NCI-H82 treated with DMSO at 0.1 percent for 48 hours (cell line): ENCODE data around the gene APOBEC3H.

Source experiments
- DNase-seq: peaks from one replicate; lab custom pipeline; 2025; ENCODE audit not compliant: unreplicated experiment; lab: John Stamatoyannopoulos, UW

Gene APOBEC3H

DNA sequence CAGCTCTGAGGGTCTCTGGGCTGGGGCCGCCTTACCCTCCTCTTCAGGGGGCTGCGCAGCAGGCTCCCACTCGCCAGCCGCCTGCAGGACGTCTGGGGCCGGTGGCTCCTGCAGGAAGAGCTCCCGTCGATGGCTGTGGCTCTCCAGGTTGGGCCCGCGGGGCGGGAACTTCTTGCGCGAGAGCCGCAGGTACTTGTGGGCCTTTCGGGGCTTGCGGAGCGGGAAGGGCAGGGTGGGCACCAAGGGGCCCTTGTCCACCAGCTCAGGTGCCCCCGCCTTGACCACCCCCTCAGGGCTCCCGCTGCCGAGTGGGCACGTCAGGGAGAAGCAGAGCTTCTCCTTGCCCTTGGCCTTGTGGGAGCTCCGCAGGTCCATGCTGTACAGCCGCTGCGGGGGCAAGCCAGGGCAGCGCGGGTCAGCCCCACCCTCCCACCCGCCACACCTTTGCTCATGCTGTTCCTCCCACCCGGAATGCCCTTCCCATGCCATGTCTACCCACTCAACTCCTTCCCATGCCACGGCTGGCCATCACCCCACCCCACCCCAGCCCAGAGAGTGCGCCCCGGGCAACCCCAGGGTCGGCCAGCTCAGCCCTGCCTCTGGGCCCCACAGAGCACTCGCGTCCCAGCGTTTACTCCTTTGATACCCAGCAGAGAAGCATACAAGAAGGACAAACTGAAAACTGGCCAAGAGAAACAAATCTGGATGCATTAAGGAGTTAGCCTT lies 37.5 kb downstream of the APOBEC3H start:
- DNase-seq = no peak

GRCh38 chr22:39135092-39135896 lies 38.2 kb downstream of the APOBEC3H start:
- DNase-seq = no peak

- no peak for DNase-seq
Measured at GRCh38 chr22:39136317-39136716, 39.3 kb downstream of the APOBEC3H start.

- no peak for DNase-seq
Measured at GRCh38 chr22:39138357-39138997, 41.4 kb downstream of the APOBEC3H start.

GRCh38 chr22:39139933-39140332 lies 42.9 kb downstream of the APOBEC3H start:
- DNase-seq = no peak

GRCh38 chr22:39142088-39142680 lies 45.1 kb downstream of the APOBEC3H start:
- DNase-seq = no peak

DNA sequence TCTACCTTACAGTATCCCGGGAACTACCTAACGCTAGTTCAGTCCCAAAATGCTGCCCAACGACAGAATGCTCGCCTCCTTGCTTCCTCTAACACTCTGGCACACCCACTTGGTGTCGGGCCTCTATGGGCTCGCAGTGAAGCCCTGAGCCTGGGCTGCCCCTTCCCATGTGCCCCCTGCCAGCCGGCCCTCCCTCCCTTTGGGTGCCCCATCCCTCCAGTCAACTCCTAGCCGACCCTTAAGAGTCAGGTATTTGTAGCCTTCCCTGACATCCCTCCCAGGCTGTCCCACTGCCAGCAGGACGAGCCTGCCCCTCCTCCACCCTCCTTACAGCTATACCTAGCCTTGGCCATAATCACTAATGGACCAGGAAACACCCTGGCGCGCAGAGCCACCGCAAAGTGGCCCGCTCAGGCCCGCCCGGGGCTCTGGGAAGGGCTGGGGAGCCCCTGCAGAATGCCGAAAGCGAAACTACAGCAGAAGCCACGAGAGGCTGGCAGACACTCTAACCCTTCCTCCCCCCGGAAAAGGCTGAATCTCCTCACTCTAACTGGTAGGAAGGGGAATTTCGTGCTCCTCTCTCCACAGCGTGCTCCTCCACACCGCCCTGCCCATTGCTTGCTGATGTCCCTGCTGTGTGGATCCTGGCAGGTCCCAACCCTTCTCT lies 47.2 kb downstream of the APOBEC3H start:
- no peak for DNase-seq

- DNase-seq = no peak
Measured at GRCh38 chr22:39146256-39147101, 49.4 kb downstream of the APOBEC3H start.

DNA sequence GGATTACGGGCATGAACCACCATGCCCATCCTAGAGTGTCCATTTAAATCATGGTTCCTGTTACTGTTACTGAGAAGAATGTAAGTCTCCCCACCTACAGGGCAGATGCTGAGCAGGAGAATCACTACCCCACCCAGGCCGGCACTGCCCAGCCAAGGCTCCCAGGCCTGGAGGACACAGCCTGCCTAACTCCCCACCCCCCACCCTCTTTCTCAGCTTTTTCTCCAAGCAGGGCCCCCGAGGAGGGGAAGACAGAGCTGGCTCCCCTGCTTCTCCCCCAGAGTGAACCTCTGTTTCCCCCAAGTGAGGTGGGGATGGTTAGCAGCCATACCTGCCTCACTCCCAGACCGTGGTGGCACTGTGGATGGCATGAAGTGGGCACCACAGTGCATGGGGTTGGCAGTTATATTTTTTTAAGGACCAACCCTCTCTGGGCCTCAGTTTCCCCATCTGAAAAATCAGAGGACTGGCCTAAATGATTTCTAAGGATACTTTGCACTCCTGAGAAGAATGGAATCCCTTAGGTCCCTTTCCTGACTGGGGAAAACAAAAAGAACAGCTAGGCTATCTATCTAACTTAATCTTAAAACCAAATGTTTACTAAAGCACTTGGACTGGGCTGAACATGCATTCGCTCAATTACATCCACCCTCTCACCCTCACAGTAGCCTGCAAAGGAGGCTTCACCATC lies 50.4 kb downstream of the APOBEC3H start:
- DNase-seq = no peak

DNA sequence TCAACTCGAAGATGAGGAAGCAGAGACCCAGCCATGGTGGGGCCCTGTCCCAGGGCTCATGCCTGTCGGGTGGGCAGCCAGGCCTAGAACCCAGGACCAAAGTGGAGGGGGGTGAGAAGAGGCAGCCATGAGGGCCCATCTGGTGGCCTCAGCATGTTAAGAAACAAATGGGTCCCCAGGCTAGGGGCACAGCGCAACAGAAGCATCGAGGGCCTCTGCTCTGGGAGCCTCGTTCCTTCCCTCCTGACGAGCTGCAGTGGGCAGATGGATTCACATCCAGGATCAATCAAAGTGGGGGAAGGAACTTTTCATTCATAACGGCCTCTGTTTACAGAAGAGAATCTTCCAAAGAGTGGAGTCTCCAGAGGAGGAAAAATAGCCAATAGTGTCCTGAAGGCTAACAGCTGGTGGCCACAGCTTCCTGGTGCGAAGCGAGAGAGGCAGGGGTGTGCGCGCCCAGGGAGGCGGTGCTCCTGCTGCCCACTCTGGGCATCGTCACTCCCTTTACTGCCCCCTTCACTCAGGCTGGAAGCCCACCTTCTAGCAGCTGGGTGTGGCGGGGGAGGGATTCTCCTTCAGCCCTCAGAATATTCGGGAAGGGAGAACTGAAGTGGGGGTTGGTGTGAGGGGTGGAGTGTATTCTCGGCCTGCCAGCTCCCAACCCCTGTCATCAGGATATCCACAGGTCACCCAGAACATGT lies 51.1 kb downstream of the APOBEC3H start:
- DNase-seq = no peak

DNA sequence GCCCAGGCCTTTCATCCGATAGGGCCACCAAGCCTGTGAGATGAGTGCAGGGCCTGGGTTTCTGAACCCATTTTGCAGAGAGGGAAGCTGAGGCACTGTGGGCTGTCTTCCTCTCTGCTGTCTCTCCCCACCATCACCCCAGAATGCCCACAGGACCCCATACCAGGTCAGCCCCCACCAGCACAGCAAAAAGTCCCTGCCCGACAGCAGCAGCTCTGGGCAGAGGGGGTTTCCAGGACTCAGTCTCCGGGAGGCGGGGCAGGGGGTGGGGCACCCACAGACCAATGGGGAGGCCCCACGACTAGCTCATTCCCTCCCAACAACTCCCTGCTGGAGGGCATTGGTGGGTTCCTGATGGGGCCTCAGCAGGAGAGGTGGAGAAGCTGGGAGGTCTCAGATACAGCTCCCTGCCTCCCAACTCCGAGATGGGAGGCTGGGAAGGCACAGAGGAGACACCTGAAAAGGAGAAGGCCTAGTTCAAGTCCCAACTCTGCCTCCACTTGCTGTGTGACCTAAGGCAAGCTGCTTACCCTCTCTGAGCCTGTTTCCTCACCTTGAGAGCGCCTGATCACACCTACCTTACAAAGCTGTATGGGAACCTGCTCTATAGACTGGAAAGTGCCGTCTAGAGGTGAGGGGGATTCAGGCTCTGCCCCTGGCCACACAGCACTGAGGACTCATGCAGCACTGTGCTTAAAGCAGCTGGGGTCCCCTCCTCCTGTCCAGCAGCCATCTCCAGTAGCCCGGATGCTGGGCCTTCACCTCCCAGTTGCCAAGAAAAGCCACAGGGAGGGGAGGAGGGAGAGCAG lies 51.9 kb downstream of the APOBEC3H start:
- DNase-seq = no peak

- no peak for DNase-seq
Measured at GRCh38 chr22:39149915-39150847, 53.1 kb downstream of the APOBEC3H start.

DNA sequence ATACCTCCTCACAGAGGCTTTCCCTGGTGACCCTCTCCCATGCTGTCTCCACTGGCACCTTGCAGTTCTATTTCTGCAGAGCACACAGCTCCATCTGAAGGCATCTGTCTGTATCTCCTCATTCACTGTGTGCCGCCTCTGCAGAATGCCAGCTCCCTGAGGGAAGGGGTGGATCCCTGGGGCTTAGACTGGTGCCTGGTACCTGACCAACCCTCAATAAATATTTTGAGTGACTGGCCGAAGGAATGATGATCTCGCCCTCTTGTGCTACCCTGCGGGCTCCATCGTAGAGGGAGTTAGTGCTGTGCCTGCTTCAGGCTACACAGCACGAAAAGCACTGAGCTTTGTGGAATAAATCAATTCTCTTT lies 53.8 kb downstream of the APOBEC3H start:
- DNase-seq = no peak

DNA sequence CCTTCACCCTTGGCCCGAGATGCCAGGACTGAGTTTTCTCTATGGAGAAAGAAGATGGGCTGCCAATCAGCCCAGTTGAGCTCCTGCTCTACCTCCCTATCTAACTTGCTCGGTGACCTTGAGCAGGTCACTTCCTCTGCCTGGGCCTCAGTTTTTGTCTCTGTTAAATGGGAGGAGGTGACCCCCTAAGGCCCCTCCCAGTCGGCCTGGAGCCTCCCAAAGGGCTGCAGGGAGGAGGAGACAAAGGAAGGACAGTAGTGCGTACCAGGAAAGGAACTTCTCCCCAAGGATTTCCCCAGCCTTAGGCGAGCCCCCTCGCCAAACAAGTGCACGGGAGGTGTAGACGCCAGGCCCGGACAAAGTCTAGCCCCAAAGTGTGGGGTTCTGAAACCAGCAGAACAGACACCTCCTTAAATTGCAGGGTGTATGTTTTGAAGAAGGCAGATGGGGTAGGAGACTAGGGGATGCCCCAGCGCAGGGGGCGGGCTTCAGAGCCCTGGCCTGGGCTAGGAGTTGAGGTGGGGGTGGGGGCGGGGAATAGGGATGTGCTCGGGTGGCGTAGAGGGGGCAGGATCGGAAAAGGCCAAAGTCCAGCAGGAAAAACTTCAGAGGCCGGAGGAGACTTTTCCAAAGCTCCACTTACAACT lies 54.4 kb downstream of the APOBEC3H start:
- no peak for DNase-seq

GRCh38 chr22:39152024-39152510 lies 55.0 kb downstream of the APOBEC3H start:
- no peak for DNase-seq

- DNase-seq = peak; percentile 68
Measured at GRCh38 chr22:39152511-39153219, 55.6 kb downstream of the APOBEC3H start, which contains the start of gene CBX7. TSS of gene CBX7 (minus strand) at chr22:39152680. CDS start at chr22:39152444, 236 bp downstream.
